ENCODE results near the gene PARD3.

Gene PARD3

DNA sequence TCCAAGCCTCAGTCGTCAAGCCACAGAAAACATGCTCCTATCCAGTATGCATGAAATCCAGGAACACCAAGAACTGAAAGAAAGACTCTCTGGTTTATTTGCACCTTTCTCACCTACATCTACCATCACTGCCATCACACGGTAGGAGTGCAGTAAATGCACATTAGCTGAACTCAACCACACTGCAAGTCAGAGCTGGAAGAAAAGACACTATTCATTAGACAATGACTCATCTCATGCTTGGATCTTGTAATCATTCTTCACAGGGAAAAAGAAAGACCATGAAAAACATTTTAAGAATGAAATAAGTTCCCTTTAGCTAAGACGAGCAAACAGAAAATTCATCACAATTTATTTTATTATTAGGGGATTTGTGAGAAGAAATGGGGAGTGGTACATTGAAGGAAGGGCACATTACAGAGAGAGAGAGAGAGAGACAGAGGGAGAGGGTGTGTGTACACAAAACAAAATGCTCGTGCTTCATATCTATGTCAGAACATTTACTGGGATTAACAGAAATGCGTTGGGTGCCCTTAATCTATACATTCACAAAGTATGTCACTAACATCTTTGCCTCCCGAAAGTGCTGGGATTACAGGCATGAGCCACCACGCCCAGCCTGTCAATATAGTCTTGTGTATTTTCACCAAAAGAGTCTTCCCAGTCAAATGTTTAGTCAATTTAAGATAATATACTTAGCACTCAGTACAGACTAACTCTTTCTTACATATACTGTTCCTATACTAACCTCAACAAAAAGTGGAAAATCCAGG, 324.9 kb downstream of the PARD3 start:
- TF ChIP-seq, protein P1, sequence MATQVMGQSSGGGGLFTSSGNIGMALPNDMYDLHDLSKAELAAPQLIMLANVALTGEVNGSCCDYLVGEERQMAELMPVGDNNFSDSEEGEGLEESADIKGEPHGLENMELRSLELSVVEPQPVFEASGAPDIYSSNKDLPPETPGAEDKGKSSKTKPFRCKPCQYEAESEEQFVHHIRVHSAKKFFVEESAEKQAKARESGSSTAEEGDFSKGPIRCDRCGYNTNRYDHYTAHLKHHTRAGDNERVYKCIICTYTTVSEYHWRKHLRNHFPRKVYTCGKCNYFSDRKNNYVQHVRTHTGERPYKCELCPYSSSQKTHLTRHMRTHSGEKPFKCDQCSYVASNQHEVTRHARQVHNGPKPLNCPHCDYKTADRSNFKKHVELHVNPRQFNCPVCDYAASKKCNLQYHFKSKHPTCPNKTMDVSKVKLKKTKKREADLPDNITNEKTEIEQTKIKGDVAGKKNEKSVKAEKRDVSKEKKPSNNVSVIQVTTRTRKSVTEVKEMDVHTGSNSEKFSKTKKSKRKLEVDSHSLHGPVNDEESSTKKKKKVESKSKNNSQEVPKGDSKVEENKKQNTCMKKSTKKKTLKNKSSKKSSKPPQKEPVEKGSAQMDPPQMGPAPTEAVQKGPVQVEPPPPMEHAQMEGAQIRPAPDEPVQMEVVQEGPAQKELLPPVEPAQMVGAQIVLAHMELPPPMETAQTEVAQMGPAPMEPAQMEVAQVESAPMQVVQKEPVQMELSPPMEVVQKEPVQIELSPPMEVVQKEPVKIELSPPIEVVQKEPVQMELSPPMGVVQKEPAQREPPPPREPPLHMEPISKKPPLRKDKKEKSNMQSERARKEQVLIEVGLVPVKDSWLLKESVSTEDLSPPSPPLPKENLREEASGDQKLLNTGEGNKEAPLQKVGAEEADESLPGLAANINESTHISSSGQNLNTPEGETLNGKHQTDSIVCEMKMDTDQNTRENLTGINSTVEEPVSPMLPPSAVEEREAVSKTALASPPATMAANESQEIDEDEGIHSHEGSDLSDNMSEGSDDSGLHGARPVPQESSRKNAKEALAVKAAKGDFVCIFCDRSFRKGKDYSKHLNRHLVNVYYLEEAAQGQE (IDR thresholded peaks at IDR 0.05; ENCODE audit: insufficient read depth in 1 of 2, low read depth in 2 of 2, low read length in 2 of 2): no peak
- TF ChIP-seq TAF1 (IDR thresholded peaks at IDR 0.05; ENCODE audit: borderline replicate concordance, insufficient read depth, low read length): no peak

DNA sequence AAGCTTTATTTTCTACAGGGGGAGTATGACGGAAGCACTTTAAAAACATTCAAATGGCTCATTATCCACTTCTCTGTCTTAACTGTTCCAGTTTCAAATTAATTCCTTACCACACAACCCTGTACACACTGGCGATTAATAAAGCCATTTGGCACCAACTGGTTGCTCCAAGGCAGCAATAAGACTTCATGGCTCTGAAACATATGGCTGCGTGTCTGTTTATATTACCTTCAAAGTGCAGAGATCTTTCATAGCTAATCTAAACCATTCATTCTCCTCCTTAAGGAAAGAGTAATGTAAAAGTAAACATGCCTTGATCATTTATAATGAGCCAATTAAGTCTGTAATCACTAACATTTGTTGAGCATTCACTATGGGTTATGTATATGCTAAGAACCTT, 325.7 kb downstream of the PARD3 start:
- no peak for TF ChIP-seq POLR2AphosphoS5 (IDR thresholded peaks at IDR 0.05; ENCODE audit: low read depth, low read length)
- TF ChIP-seq, protein P1 (IDR thresholded peaks at IDR 0.05; ENCODE audit: insufficient read depth in 1 of 2, low read depth in 2 of 2, low read length in 2 of 2): no peak
- no peak for TF ChIP-seq TAF1 (IDR thresholded peaks at IDR 0.05; ENCODE audit: borderline replicate concordance, insufficient read depth, low read length)
- TF ChIP-seq FOXP2 (optimal IDR thresholded peaks at IDR 0.05; ENCODE audit: borderline replicate concordance, extremely low read depth, extremely low read length, insufficient read depth): no peak
- TF ChIP-seq SIN3A (IDR thresholded peaks at IDR 0.05; ENCODE audit: borderline replicate concordance, insufficient read depth, low read length): no peak

DNA sequence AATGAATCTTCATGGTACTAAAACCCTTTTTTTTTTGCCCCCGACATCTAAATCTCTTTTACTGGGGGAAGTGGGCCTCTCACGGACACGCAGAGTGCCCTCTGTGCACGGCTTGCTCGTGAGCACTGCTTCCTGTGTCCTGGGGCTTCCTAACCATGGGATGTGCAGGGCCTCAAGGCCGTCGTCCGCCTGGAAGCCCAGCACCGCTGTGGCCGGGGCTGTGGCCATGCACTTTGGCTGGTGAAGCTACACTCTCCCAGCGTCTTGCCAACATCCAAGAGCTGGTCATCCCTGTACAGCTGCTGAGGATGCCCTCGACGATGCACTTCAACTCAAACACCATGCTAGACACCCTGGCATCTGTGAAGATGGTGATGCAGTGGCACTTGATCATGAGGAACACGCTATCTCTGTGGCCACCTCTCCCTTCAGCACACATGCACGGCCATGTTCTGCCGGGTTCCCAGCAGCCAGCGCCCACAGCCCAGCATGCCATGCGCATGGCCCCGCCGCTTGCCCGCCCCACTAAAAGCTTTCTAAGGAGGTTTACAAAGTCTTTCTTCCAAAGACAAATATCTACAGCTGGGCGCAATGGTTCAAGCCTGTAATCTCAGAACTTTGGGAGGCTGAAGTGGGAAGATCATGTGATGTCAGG, 326.5 kb downstream of the PARD3 start:
- TF ChIP-seq POLR2AphosphoS5 (IDR thresholded peaks at IDR 0.05; ENCODE audit: low read depth, low read length) (no peak), SIN3A (IDR thresholded peaks at IDR 0.05; ENCODE audit: borderline replicate concordance, insufficient read depth, low read length) (no peak), FOXP2 (optimal IDR thresholded peaks at IDR 0.05; ENCODE audit: borderline replicate concordance, extremely low read depth, extremely low read length, insufficient read depth) (no peak), TAF1 (IDR thresholded peaks at IDR 0.05; ENCODE audit: borderline replicate concordance, insufficient read depth, low read length) (no peak)
- TF ChIP-seq, protein P1 (IDR thresholded peaks at IDR 0.05; ENCODE audit: insufficient read depth in 1 of 2, low read depth in 2 of 2, low read length in 2 of 2): no peak

DNA sequence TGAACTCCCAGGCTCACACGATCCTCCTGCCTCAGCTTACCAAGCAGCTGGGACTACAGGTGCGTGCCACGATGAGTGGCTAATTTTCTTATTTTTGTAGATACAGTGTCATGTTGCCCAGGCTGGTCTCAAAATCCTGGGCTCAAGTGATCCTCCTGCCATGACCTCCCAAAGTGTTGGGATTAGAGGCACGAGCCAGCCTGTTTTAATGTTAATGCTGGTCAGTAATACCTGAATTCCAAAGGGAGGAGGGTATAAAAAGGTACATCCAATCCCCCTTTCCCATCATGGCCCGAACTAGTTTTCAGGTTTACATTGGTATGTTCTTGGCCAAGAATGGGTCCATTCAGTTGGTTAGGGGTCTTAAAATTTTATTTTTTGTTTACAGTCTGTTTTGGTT, 329.1 kb downstream of the PARD3 start:
- TF ChIP-seq SIN3A (IDR thresholded peaks at IDR 0.05; ENCODE audit: borderline replicate concordance, insufficient read depth, low read length) (no peak), POLR2AphosphoS5 (IDR thresholded peaks at IDR 0.05; ENCODE audit: low read depth, low read length) (no peak), FOXP2 (optimal IDR thresholded peaks at IDR 0.05; ENCODE audit: borderline replicate concordance, extremely low read depth, extremely low read length, insufficient read depth) (no peak), TAF1 (IDR thresholded peaks at IDR 0.05; ENCODE audit: borderline replicate concordance, insufficient read depth, low read length) (no peak)
- TF ChIP-seq, protein P1 (IDR thresholded peaks at IDR 0.05; ENCODE audit: insufficient read depth in 1 of 2, low read depth in 2 of 2, low read length in 2 of 2): no peak
